K562 (cell line): ENCODE results near the gene FFAR1. TPM values are rescaled to one million over a fixed set of nuclear protein-coding genes. Genes with fewer than 3 reads are reported as not detected.
A peak's percentile ranks its signal among the peaks of the same experiment; 100 is the strongest.

Experiments
- ATAC-seq: fragments of 200-7000 bp; cut with Tn5 transposase; 3 replicates; pipeline ENCODE4 v1.9.1; 2020; ENCODE audit warnings: moderate library complexity
- BruUV-seq: library from RNA; stranded (reverse); fragments of 400-500 nt; replicated peaks from 2 replicates; lab custom pipeline; 2021; lab: Mats Ljungman, UMichigan
- CTCF ChIA-PET: fragments of 300-600 bp; formaldehyde crosslinking; extraction: SDS; loops from one replicate; lab custom pipeline; 2021; ENCODE audit warnings: low intra/inter-chr PET ratio; lab: Yijun Ruan, JAX
- POLR2A ChIA-PET: fragments of 300-600, 350-650 bp; sonication (Branson Sonifier 250); formaldehyde crosslinking; extraction: SDS; loops from one replicate; lab custom pipeline; 2021; ENCODE audit warnings: antibody characterized with exemption, inconsistent platforms; lab: Yijun Ruan, JAX
- DNase-seq, 4 experiments: peaks; one replicate each; pipeline versions ENCODE4 v3.0.0 to v3.0.0-alpha.2; 2011 to 2018; ENCODE audit warnings: low spot score in 3 of 4, mixed read lengths in 3 of 4; ENCODE audit errors: extremely low read depth in 1 of 4
- FAIRE-seq: peaks from 2 replicates; lab custom pipeline; 2011; peaks lifted over from hg19 to GRCh38; lab: Jason Lieb, UNC
- H2AFZ ChIP-seq: 2 replicates; pipeline ENCODE4 v1.6.0; 2011; ENCODE audit warnings: low read depth, low read length, control low read depth, inconsistent platforms
- H3K27ac ChIP-seq: fragments of 200-600 bp; 3 replicates; pipeline ENCODE4 v1.8.0; 2011; ENCODE audit warnings: low read depth, mild to moderate bottlenecking, control low read depth, inconsistent platforms, low read length, moderate library complexity, mixed read lengths; ENCODE audit errors: extremely low read depth
- H3K27me3 ChIP-seq, 2 experiments: fragments of 300-600 bp in 1 of 2; 2 replicates in 1 of 2; 3 replicates in 1 of 2; pipeline versions ENCODE4 v1.6.0 to v1.8.0; 2011; ENCODE audit warnings: inconsistent platforms in 2 of 2, low read length in 2 of 2, mild to moderate bottlenecking in 1 of 2, mixed read lengths in 1 of 2, moderate library complexity in 1 of 2; ENCODE audit not compliant: control insufficient read depth in 2 of 2, insufficient read depth in 2 of 2
- H3K36me3 ChIP-seq: fragments of 300-600 bp; 3 replicates; pipeline ENCODE4 v1.8.0; 2011; ENCODE audit warnings: mild to moderate bottlenecking, low read length, inconsistent platforms; ENCODE audit not compliant: control insufficient read depth, insufficient read depth
- H3K4me1 ChIP-seq, 2 experiments: fragments of 200-600 bp in 1 of 2; replicated peaks in 1 of 2; 2 replicates in 1 of 2; 3 replicates in 1 of 2; pipeline versions ENCODE4 v1.5.1 to v1.8.0; 2011; ENCODE audit warnings: inconsistent platforms in 2 of 2, low read length in 2 of 2, mild to moderate bottlenecking in 1 of 2, mixed read lengths in 1 of 2, moderate library complexity in 1 of 2; ENCODE audit not compliant: control insufficient read depth in 2 of 2, insufficient read depth in 2 of 2
- H3K4me2 ChIP-seq: 2 replicates; pipeline ENCODE4 v1.6.1; 2011; ENCODE audit warnings: low read length, control low read depth, inconsistent platforms, mixed read lengths; ENCODE audit not compliant: insufficient read depth
- H3K4me3 ChIP-seq: fragments of 200-600 bp; sonication (generic), shearing (Covaris generic); 2 replicates; pipeline ENCODE4 v1.5.1; 2016; ENCODE audit warnings: control low read depth, inconsistent platforms
- H3K79me2 ChIP-seq: fragments of 200-600 bp; 3 replicates; pipeline ENCODE4 v1.8.0; 2011; ENCODE audit warnings: low read length, inconsistent platforms; ENCODE audit not compliant: control insufficient read depth, insufficient read depth
- H3K9ac ChIP-seq, 2 experiments: 2 replicates each; pipeline versions ENCODE4 v1.6.0 to v1.6.1; 2011; ENCODE audit warnings: low read depth in 2 of 2, low read length in 2 of 2, control low read depth in 1 of 2, inconsistent platforms in 1 of 2, mild to moderate bottlenecking in 1 of 2, mixed read lengths in 1 of 2; ENCODE audit not compliant: insufficient read depth in 1 of 2
- H3K9me1 ChIP-seq: one replicate; pipeline ENCODE4 v1.6.0; 2011; ENCODE audit warnings: inconsistent platforms, mild to moderate bottlenecking, low read length, moderate library complexity; ENCODE audit not compliant: control insufficient read depth, insufficient read depth
- H3K9me3 ChIP-seq: replicated peaks from 2 replicates; pipeline ENCODE4 v1.5.1; 2011; ENCODE audit warnings: low read depth, low read length, inconsistent platforms; ENCODE audit not compliant: control insufficient read depth, insufficient read depth
- H4K20me1 ChIP-seq: replicated peaks from 2 replicates; pipeline ENCODE4 v1.6.1; 2011; ENCODE audit warnings: low read length, inconsistent platforms, mixed read lengths; ENCODE audit not compliant: control insufficient read depth, insufficient read depth
- ARID4B ChIP-seq: sonication (generic); formaldehyde crosslinking; IDR thresholded peaks from 2 replicates; pipeline ENCODE4 v1.8.0; 2022; ENCODE audit warnings: mild to moderate bottlenecking, missing genetic modification reagents
- ATF1 ChIP-seq, 2 experiments: fragments of 450-650 bp in 1 of 2; IDR thresholded peaks; 2 replicates each; pipeline ENCODE4 v1.6.1; 2016; ENCODE audit warnings: missing compliant biosample characterization in 1 of 2, missing genetic modification characterization in 1 of 2
- KDM4B ChIP-seq, 2 experiments: fragments of 450-650 bp in 1 of 2; sonication (generic) in 1 of 2; IDR thresholded peaks; 2 replicates each; pipeline ENCODE4 v1.6.1; 2016 to 2017; ENCODE audit warnings: borderline replicate concordance in 2 of 2, antibody characterized with exemption in 1 of 2, low read depth in 1 of 2, mild to moderate bottlenecking in 1 of 2
- MAFK ChIP-seq: IDR thresholded peaks from 2 replicates; pipeline ENCODE4 v1.6.1; 2011; ENCODE audit warnings: low read length, improper control_type of control experiment
- PPARD ChIP-seq: fragments of 250-450 bp; sonication (Bioruptor Pico); IDR thresholded peaks from 2 replicates; pipeline ENCODE4 v1.8.0; 2022; ENCODE audit warnings: inconsistent platforms, mild to moderate bottlenecking, moderate library complexity
- SIN3B ChIP-seq: fragments of 450-650 bp; IDR thresholded peaks from 2 replicates; pipeline ENCODE4 v1.6.1; 2017; ENCODE audit warnings: low read depth, mild to moderate bottlenecking, moderate library complexity
- SMARCC2 ChIP-seq: fragments of 450-650 bp; IDR thresholded peaks from 2 replicates; pipeline ENCODE4 v1.6.1; 2017; ENCODE audit warnings: antibody characterized with exemption, moderate library complexity, mild to moderate bottlenecking, low read depth
- ZFP30 ChIP-seq: fragments of 250-450 bp; sonication (Bioruptor Pico); IDR thresholded peaks from 2 replicates; pipeline ENCODE4 v1.8.0; 2022; ENCODE audit warnings: moderate library complexity, mild to moderate bottlenecking, inconsistent platforms, borderline replicate concordance
- ZNF274 ChIP-seq: IDR thresholded peaks from 2 replicates; pipeline ENCODE4 v1.6.1; 2011; ENCODE audit warnings: low read depth, mild to moderate bottlenecking, low read length, moderate library complexity, borderline replicate concordance
- WGBS: fragments of 100-300 bp; shearing (Covaris generic); methylation state at CpG from one replicate; pipeline ENCODE4 v1.1.6; 2016; ENCODE audit warnings: low coverage, mixed read lengths; ENCODE audit not compliant: insufficient coverage; ENCODE audit errors: missing lambda C conversion rate; 5-methylcytosine and 5-hydroxymethylcytosine counted together
- in situ Hi-C: fragments of 300-500 bp; cut with MboI; formaldehyde crosslinking; loops from 4 replicates; pipeline ENCODE4 v1.15.0; 2018; ENCODE audit warnings: inconsistent platforms, mixed read lengths
- intact Hi-C: fragments of 100-400 bp; cut with micrococcal nuclease; formaldehyde crosslinking; loops from 2 replicates; pipeline ENCODE4 v1.14.2; 2022
- polyA plus RNA-seq, 8 experiments: library from polyadenylated mRNA; depleted of rRNA in 4 of 8; stranded (reverse) in 5 of 8; unstranded in 3 of 8; fragments of >200 nt; fragmentation: Nextera tagmentation in 2 of 8; fragmentation: Illumina TruSeq in 1 of 8; extraction: Ambion mirVana in 2 of 8; extraction: Trizol in 1 of 8; gene quantifications; 2 replicates each; pipeline versions ENCODE4 v1.2.1 to v1.2.3, GENCODE V29; 2011 to 2014; ENCODE audit warnings: inconsistent platforms in 1 of 8, missing spikeins in 1 of 8
- total RNA-seq, 7 experiments: library from RNA; depleted of rRNA in 6 of 7; stranded (reverse); fragments of >200 nt in 6 of 7; fragmentation: Illumina TruSeq in 2 of 7; extraction: Trizol in 2 of 7; gene quantifications; 2 replicates each; pipeline versions ENCODE4 v1.2.1 to v1.2.3, GENCODE V29; 2011 to 2021; ENCODE audit warnings: low replicate concordance in 1 of 7
- TF ChIP-seq, protein P1 (sequence below): fragments of 450-650 bp; formaldehyde crosslinking; IDR thresholded peaks from 2 replicates; pipeline ENCODE4 v1.4.0; 2020; ENCODE audit warnings: mild to moderate bottlenecking, moderate library complexity
- TF ChIP-seq, protein P2 (sequence below): fragments of 450-650 bp; IDR thresholded peaks from 2 replicates; pipeline ENCODE4 v1.6.1; 2016; ENCODE audit warnings: mild to moderate bottlenecking
- TF ChIP-seq, protein P3 (sequence below): fragments of 450-650 bp; IDR thresholded peaks from 2 replicates; pipeline ENCODE4 v1.6.1; 2016

FFAR1 gene
- total and polyA plus RNA-seq, 9 of the 15 experiments (the other 6 are each of a cell fraction or from before 2014, with no cell fraction given) = not detected

DNA sequence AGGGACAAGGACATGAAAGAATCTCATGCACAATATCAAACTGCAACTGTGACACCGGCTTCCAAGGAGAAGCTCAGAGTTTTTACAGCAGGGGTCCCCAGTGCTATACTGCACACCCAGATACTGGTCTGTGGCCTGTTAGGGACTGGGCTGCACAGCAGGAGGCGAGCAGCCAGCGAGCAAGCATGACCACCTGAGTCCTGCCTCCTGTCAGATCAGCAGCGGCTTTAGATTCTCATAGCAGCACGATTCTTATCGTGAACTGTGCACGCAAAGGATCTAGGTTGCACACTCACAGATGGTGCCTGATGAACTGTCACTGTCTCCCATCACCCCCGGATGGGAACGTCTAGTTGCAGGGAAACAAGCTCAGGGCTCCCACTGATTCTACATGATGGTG is 31.8 kb upstream of the FFAR1 start:
- peak in 3 of 4 experiments; percentile 37 to 81 (median 41) for DNase-seq
- no peaks in the 10 kb centered on the region for H3K9me3 ChIP-seq
- H3K79me2 ChIP-seq = no peaks in the 10 kb centered on the region; the same call in 2 of the 3 replicates
- H3K4me2 ChIP-seq = peak overlapping the region; percentile 26; the same call in 1 of the 2 replicates
- H3K27ac ChIP-seq = peak overlapping the region; percentile 8; the same call in 1 of the 3 replicates
- no peaks in the 10 kb centered on the region for H3K27me3 ChIP-seq
- 7% methylated on average over 9 of the region's 9 CpGs for WGBS
- peak; percentile 82 for FAIRE-seq
- H3K4me1 ChIP-seq = peaks cover 37 to 60% of the 10 kb centered on the region in 2 experiments
- intact Hi-C loops = no loop called here
- H3K4me3 ChIP-seq = no peak overlapping the region
- ATAC-seq = peak; percentile 77
- H3K9ac ChIP-seq = peak overlapping the region in 1 of 2 experiments; percentile 66; a peak in 1 of 4 replicates
- H3K36me3 ChIP-seq = no peaks in the 10 kb centered on the region; the same call in 2 of the 3 replicates
- in situ Hi-C loops = no loop called here
- POLR2A ChIA-PET = interaction anchor here (0.5 to 1.5 kb wide), 9 partner anchors 14 to 403 kb away, joined by 3 to 8 read pairs (median 3); no protein-coding TSS in a partner anchor
- BruUV-seq = no TSS peak
- H2AFZ ChIP-seq = peak overlapping the region; percentile 56; the same call in 1 of the 2 replicates
- no peaks in the 10 kb centered on the region for H3K9me1 ChIP-seq
- H4K20me1 ChIP-seq = no peaks in the 10 kb centered on the region
- CTCF ChIA-PET = no interaction called here
- TF ChIP-seq, protein P1, sequence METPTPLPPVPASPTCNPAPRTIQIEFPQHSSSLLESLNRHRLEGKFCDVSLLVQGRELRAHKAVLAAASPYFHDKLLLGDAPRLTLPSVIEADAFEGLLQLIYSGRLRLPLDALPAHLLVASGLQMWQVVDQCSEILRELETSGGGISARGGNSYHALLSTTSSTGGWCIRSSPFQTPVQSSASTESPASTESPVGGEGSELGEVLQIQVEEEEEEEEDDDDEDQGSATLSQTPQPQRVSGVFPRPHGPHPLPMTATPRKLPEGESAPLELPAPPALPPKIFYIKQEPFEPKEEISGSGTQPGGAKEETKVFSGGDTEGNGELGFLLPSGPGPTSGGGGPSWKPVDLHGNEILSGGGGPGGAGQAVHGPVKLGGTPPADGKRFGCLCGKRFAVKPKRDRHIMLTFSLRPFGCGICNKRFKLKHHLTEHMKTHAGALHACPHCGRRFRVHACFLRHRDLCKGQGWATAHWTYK (CRISPR knock-in tag) = no peak
- TF ChIP-seq ATF1 (CRISPR knock-in tag; IDR thresholded peaks at IDR 0.05) (no peak), ATF1 (tag; IDR thresholded peaks at IDR 0.05) (0 out of 2 replicates have a peak, but pooled peaks have one; percentile 20), ARID4B (no peak), ZFP30 (CRISPR knock-in tag) (no peak), SIN3B (no peak), PPARD (no peak), KDM4B (IDR thresholded peaks at IDR 0.05; ENCODE audit: borderline replicate concordance in 2 of 2, low read depth in 1 of 2) (no peak), ZNF274 (no peak), SMARCC2 (no peak), MAFK (no peak)
- TF ChIP-seq, protein P2, sequence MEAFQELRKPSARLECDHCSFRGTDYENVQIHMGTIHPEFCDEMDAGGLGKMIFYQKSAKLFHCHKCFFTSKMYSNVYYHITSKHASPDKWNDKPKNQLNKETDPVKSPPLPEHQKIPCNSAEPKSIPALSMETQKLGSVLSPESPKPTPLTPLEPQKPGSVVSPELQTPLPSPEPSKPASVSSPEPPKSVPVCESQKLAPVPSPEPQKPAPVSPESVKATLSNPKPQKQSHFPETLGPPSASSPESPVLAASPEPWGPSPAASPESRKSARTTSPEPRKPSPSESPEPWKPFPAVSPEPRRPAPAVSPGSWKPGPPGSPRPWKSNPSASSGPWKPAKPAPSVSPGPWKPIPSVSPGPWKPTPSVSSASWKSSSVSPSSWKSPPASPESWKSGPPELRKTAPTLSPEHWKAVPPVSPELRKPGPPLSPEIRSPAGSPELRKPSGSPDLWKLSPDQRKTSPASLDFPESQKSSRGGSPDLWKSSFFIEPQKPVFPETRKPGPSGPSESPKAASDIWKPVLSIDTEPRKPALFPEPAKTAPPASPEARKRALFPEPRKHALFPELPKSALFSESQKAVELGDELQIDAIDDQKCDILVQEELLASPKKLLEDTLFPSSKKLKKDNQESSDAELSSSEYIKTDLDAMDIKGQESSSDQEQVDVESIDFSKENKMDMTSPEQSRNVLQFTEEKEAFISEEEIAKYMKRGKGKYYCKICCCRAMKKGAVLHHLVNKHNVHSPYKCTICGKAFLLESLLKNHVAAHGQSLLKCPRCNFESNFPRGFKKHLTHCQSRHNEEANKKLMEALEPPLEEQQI = no peak
- TF ChIP-seq, protein P3, sequence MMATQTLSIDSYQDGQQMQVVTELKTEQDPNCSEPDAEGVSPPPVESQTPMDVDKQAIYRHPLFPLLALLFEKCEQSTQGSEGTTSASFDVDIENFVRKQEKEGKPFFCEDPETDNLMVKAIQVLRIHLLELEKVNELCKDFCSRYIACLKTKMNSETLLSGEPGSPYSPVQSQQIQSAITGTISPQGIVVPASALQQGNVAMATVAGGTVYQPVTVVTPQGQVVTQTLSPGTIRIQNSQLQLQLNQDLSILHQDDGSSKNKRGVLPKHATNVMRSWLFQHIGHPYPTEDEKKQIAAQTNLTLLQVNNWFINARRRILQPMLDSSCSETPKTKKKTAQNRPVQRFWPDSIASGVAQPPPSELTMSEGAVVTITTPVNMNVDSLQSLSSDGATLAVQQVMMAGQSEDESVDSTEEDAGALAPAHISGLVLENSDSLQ = peak; percentile 84
